ENCODE data around the gene KCP.

DNA sequence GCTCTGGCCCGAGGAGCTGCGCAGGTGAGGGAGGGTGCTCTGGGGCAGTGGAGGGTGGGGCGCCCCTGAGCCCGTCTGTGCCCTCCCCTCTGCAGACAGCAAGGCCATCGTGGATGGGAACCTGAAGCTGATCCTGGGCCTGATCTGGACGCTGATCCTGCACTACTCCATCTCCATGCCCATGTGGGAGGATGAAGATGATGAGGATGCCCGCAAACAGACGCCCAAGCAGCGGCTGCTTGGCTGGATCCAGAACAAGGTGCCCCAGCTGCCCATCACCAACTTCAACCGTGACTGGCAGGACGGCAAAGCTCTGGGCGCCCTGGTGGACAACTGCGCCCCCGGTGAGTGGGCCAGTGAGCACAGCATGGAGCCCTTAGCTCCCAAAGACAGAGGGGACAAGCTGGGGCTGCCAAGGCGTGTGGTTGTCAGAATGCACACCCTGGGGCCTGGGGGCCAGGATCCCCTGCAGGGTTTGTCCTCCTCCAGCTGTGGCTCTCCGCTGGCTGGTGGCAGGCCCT lies 75.2 kb downstream of the KCP start:
- TF ChIP-seq POLR2AphosphoS5 (IDR thresholded peaks at IDR 0.05; ENCODE audit: borderline replicate concordance, low read depth, low read length) (no peak), EZH2 (IDR thresholded peaks at IDR 0.05) (no peak), FOXP2 (optimal IDR thresholded peaks at IDR 0.05; ENCODE audit: control extremely low read depth, extremely low read length, insufficient read depth) (no peak)
